Measurements from ENCODE around the gene INF2.
A peak's percentile ranks its signal among the peaks of the same experiment; 100 is the strongest.

- TF ChIP-seq, protein P1, sequence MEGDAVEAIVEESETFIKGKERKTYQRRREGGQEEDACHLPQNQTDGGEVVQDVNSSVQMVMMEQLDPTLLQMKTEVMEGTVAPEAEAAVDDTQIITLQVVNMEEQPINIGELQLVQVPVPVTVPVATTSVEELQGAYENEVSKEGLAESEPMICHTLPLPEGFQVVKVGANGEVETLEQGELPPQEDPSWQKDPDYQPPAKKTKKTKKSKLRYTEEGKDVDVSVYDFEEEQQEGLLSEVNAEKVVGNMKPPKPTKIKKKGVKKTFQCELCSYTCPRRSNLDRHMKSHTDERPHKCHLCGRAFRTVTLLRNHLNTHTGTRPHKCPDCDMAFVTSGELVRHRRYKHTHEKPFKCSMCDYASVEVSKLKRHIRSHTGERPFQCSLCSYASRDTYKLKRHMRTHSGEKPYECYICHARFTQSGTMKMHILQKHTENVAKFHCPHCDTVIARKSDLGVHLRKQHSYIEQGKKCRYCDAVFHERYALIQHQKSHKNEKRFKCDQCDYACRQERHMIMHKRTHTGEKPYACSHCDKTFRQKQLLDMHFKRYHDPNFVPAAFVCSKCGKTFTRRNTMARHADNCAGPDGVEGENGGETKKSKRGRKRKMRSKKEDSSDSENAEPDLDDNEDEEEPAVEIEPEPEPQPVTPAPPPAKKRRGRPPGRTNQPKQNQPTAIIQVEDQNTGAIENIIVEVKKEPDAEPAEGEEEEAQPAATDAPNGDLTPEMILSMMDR (conservative IDR thresholded peaks at IDR 0.05) = peak; percentile 98
- no peak for TF ChIP-seq EZH2 (IDR thresholded peaks at IDR 0.05; ENCODE audit: low read depth)
These were observed 19.3 kb downstream of the INF2 start for GRCh38 chr14:104708606-104709268.

Measured in PC-9 (cell line).